ENCODE measurements around the gene CCL7. TPM values are rescaled to one million over a fixed set of nuclear protein-coding genes. Genes with fewer than 3 reads are reported as not detected.

Gene CCL7
- total RNA-seq, 2 experiments from 2014 or later = not detected

DNA sequence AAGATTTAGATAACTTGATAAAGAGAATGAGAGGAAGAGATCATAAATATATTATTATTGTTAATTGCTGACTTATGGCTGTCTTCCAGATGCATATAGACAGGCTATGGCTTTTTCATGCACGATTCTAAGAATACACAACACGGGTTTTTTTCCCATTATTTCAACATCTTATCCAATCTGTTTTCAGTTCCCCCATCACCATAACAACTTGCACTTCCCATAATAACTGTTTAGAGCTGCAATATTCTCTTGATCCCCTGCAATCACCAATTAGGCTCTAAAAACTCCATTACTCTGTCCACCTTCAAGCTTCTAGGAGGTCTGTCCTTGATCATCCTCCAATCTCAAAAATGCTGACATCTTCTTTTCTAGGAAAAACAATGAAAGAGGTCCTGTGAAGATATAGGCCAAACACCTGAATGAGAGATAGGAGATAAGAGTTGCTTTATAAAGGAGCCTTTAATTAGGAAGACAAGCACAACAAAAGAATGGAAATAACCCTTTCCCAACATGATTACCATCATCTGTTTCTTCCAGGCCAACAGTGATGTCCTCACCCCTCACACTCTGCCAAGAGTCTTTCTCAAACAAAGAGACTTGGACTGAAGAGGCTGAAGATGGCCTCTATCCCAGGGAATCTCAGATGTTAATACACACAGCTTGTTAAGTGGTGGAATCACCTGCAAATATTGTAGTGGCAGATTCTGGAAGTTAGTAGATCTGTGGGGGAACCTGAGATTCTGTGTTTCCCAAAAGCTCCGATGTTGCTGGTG lies 47.1 kb upstream of the CCL7 start:
- Mint-ChIP-seq H3K27ac (no peak overlapping the region), H3K4me1 (ENCODE audit: low read depth) (no peaks in the 10 kb centered on the region), H3K9me3 (no peaks in the 10 kb centered on the region), H3K27me3 (peaks cover 62% of the 10 kb centered on the region), H3K4me3 (no peak overlapping the region), H3K36me3 (ENCODE audit: low read depth) (no peaks in the 10 kb centered on the region)
- ChIA-PET POLR2A (no interaction called here), CTCF (no interaction called here)
- Histone ChIP-seq H3K36me3 (ENCODE audit: insufficient read depth, low read length) (no peaks in the 10 kb centered on the region), H3K27me3 (ENCODE audit: control insufficient read depth in 1 of 2, insufficient read depth in 2 of 2, low read length in 2 of 2) (peaks cover 9 to 12% of the 10 kb centered on the region in 2 experiments), H3K9me3 (ENCODE audit: control insufficient read depth in 1 of 2, insufficient read depth in 1 of 2, low read length in 2 of 2) (no peaks in the 10 kb centered on the region), H3K4me3 (ENCODE audit: low read length) (no peak overlapping the region), H3K4me1 (ENCODE audit: insufficient read depth, low read length) (no peaks in the 10 kb centered on the region), H3K27ac (ENCODE audit: low read depth in 1 of 2, low read length in 2 of 2) (no peak overlapping the region)
- DNase-seq (peak in 1 of 14 experiments; percentile 13), ATAC-seq (ENCODE audit: poor library complexity) (no peak)
- TF ChIP-seq, protein P1, sequence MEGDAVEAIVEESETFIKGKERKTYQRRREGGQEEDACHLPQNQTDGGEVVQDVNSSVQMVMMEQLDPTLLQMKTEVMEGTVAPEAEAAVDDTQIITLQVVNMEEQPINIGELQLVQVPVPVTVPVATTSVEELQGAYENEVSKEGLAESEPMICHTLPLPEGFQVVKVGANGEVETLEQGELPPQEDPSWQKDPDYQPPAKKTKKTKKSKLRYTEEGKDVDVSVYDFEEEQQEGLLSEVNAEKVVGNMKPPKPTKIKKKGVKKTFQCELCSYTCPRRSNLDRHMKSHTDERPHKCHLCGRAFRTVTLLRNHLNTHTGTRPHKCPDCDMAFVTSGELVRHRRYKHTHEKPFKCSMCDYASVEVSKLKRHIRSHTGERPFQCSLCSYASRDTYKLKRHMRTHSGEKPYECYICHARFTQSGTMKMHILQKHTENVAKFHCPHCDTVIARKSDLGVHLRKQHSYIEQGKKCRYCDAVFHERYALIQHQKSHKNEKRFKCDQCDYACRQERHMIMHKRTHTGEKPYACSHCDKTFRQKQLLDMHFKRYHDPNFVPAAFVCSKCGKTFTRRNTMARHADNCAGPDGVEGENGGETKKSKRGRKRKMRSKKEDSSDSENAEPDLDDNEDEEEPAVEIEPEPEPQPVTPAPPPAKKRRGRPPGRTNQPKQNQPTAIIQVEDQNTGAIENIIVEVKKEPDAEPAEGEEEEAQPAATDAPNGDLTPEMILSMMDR (IDR thresholded peaks at IDR 0.05) = no peak
- intact Hi-C loops (cut with DNase I, micrococcal nuclease) = no loop called here

DNA sequence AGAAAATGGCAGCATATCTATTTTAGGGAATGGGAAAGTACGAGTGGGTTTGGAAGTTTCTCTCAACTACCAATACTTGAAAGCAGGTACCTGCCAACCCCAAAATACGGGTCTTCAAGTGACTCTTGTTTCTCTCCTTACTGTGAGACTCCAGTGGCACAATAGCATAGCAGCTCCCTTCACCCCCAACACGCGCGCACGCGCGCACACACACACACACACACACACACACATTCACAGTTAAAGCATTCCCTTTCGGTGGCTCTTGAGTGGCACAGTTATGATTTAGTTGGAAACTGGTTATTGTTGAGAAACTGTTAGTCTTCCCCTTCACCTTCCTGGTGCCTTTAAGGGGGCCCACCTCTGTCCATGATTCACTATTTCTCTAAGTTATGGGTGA lies 45.0 kb upstream of the CCL7 start:
- Mint-ChIP-seq H3K36me3 (ENCODE audit: low read depth) (no peaks in the 10 kb centered on the region), H3K9me3 (peaks cover 3% of the 10 kb centered on the region), H3K4me1 (ENCODE audit: low read depth) (no peaks in the 10 kb centered on the region), H3K27me3 (peaks cover 52% of the 10 kb centered on the region), H3K27ac (no peak overlapping the region), H3K4me3 (no peak overlapping the region)
- H3K27ac ChIP-seq (ENCODE audit: low read depth in 1 of 2, low read length in 2 of 2) = no peak overlapping the region
- ChIA-PET POLR2A (no interaction called here), CTCF (no interaction called here)
- DNase-seq = no peak
- TF ChIP-seq, protein P1 (IDR thresholded peaks at IDR 0.05) = no peak
- intact Hi-C loops (cut with DNase I, micrococcal nuclease) = no loop called here
- H3K4me3 ChIP-seq (ENCODE audit: low read length) = no peak overlapping the region
- H3K4me1 ChIP-seq (ENCODE audit: insufficient read depth, low read length) = no peaks in the 10 kb centered on the region
- no peak for ATAC-seq (ENCODE audit: poor library complexity)
- H3K9me3 ChIP-seq (ENCODE audit: control insufficient read depth in 1 of 2, insufficient read depth in 1 of 2, low read length in 2 of 2) = peaks cover 2 to 11% of the 10 kb centered on the region in 2 experiments
- peaks cover 5 to 11% of the 10 kb centered on the region in 2 experiments for H3K27me3 ChIP-seq (ENCODE audit: control insufficient read depth in 1 of 2, insufficient read depth in 2 of 2, low read length in 2 of 2)
- no peaks in the 10 kb centered on the region for H3K36me3 ChIP-seq (ENCODE audit: insufficient read depth, low read length)

DNA sequence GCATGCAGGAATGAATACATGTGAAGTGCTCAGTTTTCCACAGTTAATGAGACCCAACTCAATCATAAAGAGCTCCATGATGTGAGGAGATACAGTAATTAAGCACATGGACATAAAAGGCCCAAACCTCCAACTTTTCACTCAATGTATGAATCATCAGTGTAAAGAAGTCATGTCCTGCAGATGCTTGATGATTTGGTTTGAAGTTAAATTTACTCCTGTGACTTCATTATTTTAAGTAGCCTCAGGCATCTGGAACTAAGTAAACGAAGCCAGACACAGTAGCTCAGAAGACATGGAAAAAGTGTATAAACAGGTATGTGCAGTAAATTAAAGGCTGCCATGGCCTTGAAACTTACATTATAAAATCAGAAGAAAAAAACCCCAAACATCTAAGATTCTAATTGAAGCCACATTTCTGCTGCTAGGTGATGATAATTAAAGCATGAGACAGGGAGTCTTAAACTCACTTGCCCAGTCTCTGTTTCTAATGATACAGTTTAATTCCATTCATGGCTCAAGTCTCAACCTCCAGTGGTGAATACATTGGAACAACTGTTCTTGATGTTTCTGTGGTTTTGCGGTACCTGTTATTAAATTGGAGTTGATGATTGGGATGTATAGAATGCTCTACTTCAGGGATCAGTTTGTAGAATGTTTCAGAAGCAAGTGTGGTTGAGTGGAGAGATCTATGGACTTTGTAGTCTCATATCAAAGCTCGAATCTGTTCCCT lies 43.8 kb upstream of the CCL7 start:
- H3K4me1 Mint-ChIP-seq (ENCODE audit: low read depth) = no peaks in the 10 kb centered on the region
- Histone ChIP-seq H3K9me3 (ENCODE audit: control insufficient read depth in 1 of 2, insufficient read depth in 1 of 2, low read length in 2 of 2) (peaks cover 5 to 13% of the 10 kb centered on the region in 2 experiments), H3K36me3 (ENCODE audit: insufficient read depth, low read length) (no peaks in the 10 kb centered on the region), H3K27ac (ENCODE audit: low read depth in 1 of 2, low read length in 2 of 2) (no peak overlapping the region), H3K4me3 (ENCODE audit: low read length) (no peak overlapping the region), H3K4me1 (ENCODE audit: insufficient read depth, low read length) (no peaks in the 10 kb centered on the region), H3K27me3 (ENCODE audit: control insufficient read depth in 1 of 2, insufficient read depth in 2 of 2, low read length in 2 of 2) (peaks cover 5 to 8% of the 10 kb centered on the region in 2 experiments)
- DNase-seq (no peak), ATAC-seq (ENCODE audit: poor library complexity) (no peak)
- H3K4me3 Mint-ChIP-seq = no peak overlapping the region
- intact Hi-C loops (cut with DNase I, micrococcal nuclease) = no loop called here
- POLR2A ChIA-PET = no interaction called here
- CTCF ChIA-PET = no interaction called here
- H3K27ac Mint-ChIP-seq = no peak overlapping the region
- no peaks in the 10 kb centered on the region for H3K36me3 Mint-ChIP-seq (ENCODE audit: low read depth)
- H3K9me3 Mint-ChIP-seq = peaks cover 7% of the 10 kb centered on the region
- TF ChIP-seq, protein P1 (IDR thresholded peaks at IDR 0.05) = no peak
- H3K27me3 Mint-ChIP-seq = peaks cover 50% of the 10 kb centered on the region

All from CD4-positive, alpha-beta T cell (primary cell).